ENCODE data around the gene CALY. TPM values are rescaled to one million over a fixed set of nuclear protein-coding genes. Genes with fewer than 3 reads are reported as not detected.

CALY gene
- total and polyA plus RNA-seq, 12 donors, result 0.55 to 30.7 (median 12.4) TPM; not detected in 4

GRCh38 chr10:133381036-133381435 is 44.3 kb upstream of the CALY start:
- DNase-seq, result no peak

GRCh38 chr10:133379801-133380666 is 43.3 kb upstream of the CALY start:
- Histone ChIP-seq H3K4me1 (replicated peaks in 1 of 2) (peaks cover 6 to 13% of the 10 kb centered on the region in 2 donors), H3K27ac (peak overlapping the region in 2 of 5 donors; percentile 40 to 63), H3K36me3 (replicated peaks in 1 of 2) (peaks cover 0 to 4% of the 10 kb centered on the region in 2 donors), H3K9me3 (replicated peaks in 1 of 3) (no peaks in the 10 kb centered on the region), H3K4me3 (peak overlapping the region in 2 of 4 donors; percentile 45 to 83), H3K27me3 (no peaks in the 10 kb centered on the region)
- TF ChIP-seq, protein P1, sequence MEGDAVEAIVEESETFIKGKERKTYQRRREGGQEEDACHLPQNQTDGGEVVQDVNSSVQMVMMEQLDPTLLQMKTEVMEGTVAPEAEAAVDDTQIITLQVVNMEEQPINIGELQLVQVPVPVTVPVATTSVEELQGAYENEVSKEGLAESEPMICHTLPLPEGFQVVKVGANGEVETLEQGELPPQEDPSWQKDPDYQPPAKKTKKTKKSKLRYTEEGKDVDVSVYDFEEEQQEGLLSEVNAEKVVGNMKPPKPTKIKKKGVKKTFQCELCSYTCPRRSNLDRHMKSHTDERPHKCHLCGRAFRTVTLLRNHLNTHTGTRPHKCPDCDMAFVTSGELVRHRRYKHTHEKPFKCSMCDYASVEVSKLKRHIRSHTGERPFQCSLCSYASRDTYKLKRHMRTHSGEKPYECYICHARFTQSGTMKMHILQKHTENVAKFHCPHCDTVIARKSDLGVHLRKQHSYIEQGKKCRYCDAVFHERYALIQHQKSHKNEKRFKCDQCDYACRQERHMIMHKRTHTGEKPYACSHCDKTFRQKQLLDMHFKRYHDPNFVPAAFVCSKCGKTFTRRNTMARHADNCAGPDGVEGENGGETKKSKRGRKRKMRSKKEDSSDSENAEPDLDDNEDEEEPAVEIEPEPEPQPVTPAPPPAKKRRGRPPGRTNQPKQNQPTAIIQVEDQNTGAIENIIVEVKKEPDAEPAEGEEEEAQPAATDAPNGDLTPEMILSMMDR (IDR thresholded peaks at IDR 0.05), result no peak
- no peak for TF ChIP-seq POLR2A (IDR thresholded peaks at IDR 0.05)
- no peak for DNase-seq
- intact Hi-C loops (cut with DNase I), result no loop called here
- WGBS, 4 donors, result 92 to 97% (median 96%) methylated on average over 11 to 36 of the region's 36 CpGs

More at GRCh38 chr10:133381036-133381435, 44.3 kb upstream of the CALY start:
- H3K36me3 ChIP-seq (replicated peaks in 1 of 2), result peaks cover 0 to 4% of the 10 kb centered on the region in 2 donors
- WGBS, 4 donors, result 78 to 86% (median 80%) methylated on average over 6 to 8 of the region's 8 CpGs; no CpG with 5 or more reads in 1 of the 4 donors
- intact Hi-C loops (cut with DNase I), result no loop called here
- peaks cover 6 to 13% of the 10 kb centered on the region in 2 donors for H3K4me1 ChIP-seq (replicated peaks in 1 of 2)
- TF ChIP-seq, protein P1 (IDR thresholded peaks at IDR 0.05), result no peak
- TF ChIP-seq POLR2A (IDR thresholded peaks at IDR 0.05), result no peak
- no peaks in the 10 kb centered on the region for H3K9me3 ChIP-seq (replicated peaks in 1 of 3)
- H3K27me3 ChIP-seq, result no peaks in the 10 kb centered on the region
- no peak overlapping the region for H3K27ac ChIP-seq
- no peak overlapping the region for H3K4me3 ChIP-seq

DNA sequence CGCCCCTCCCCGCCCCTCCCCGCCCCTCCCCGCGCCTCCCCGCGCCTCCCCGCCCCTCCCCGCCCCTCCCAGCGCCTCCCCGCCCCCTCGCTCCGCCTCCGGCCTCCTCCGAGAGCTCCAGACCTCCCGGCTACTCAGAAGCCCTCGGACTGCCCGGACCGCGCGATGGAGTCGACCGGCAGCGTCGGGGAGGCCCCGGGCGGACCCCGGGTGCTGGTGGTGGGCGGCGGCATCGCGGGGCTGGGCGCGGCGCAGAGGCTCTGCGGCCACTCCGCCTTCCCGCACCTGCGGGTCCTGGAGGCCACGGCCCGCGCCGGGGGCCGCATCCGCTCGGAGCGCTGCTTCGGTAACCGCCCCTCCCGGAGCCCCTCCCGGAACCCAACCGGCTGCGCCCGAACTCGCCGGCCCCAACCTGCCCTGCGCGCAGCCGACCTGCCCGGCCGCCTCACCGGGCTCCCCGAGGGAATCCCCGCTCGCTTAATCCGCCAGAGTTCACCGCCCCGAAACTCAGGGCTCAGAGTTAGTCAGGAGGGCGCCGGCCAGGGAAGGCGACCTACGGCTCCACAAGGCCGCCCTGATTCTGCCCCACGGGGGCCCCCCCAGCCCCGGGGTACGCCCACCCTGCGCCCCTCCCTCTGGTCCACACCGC is 42.6 kb upstream of the CALY start, which contains the start of gene PAOX:
PAOX (plus strand) TSS at position 111 of the 649 bp plus-strand sequence; CDS start at position 166, 55 bp downstream.
- DNase-seq, result peak; percentile 74 to 82 (median 77)
- Histone ChIP-seq H3K27me3 (no peaks in the 10 kb centered on the region), H3K4me3 (peak within 1 kb of the TSS in 3 of 4 donors; percentile 18 to 91 (median 58))

More for the DNA sequence above, 42.6 kb upstream of the CALY start, which contains the start of gene PAOX:
- H3K4me1 ChIP-seq (replicated peaks in 1 of 2), result peaks cover 9 to 14% of the 10 kb centered on the region in 2 donors
- H3K27ac ChIP-seq, result peak within 1 kb of the TSS in 4 of 5 donors; percentile 15 to 82 (median 56)
- TF ChIP-seq POLR2A (IDR thresholded peaks at IDR 0.05), result peak; percentile 35 to 41
- TF ChIP-seq, protein P1 (IDR thresholded peaks at IDR 0.05), result no peak
- H3K36me3 ChIP-seq (replicated peaks in 1 of 2), result peaks cover 0 to 4% of the 10 kb centered on the region in 2 donors
- H3K9me3 ChIP-seq (replicated peaks in 1 of 3), result no peaks in the 10 kb centered on the region
- intact Hi-C loops (cut with DNase I), result no loop called here
- WGBS, 4 donors, result 4 to 5% methylated on average over 47 to 65 of the region's 78 CpGs; no CpG with 5 or more reads in 2 of the 4 donors
